ENCODE results near the gene SMU1. TPM values are rescaled to one million over a fixed set of nuclear protein-coding genes. Genes with fewer than 3 reads are reported as not detected.
"Not testable (repeated sequence)": the region's sequence is repeated elsewhere in the genome, so short reads cannot be mapped to it uniquely, and the experiment has no call there.

SMU1 gene
- total RNA-seq, 2 experiments from 2014 or later = 20.0 to 23.0 TPM

GRCh38 chr9:33101104-33101951, 24.9 kb upstream of the SMU1 start:
- no peaks in the 10 kb centered on the region for H3K27me3 Mint-ChIP-seq
- H3K4me3 Mint-ChIP-seq = no peak overlapping the region
- no peak overlapping the region for H3K27ac Mint-ChIP-seq
- DNase-seq = no peak
- no peak for ATAC-seq
- H3K9me3 Mint-ChIP-seq (ENCODE audit: low read depth) = no peaks in the 10 kb centered on the region
- no peaks in the 10 kb centered on the region for H3K36me3 Mint-ChIP-seq
- CTCF ChIA-PET = no interaction called here
- peaks cover 6% of the 10 kb centered on the region for H3K4me1 Mint-ChIP-seq

- no peak overlapping the region for H3K4me3 Mint-ChIP-seq
- H3K27ac Mint-ChIP-seq = no peak overlapping the region
- H3K27me3 Mint-ChIP-seq = no peaks in the 10 kb centered on the region
- CTCF ChIA-PET = no interaction called here
- peaks cover 6% of the 10 kb centered on the region for H3K4me1 Mint-ChIP-seq
- no peaks in the 10 kb centered on the region for H3K36me3 Mint-ChIP-seq
- DNase-seq (no peak), ATAC-seq (no peak)
- H3K9me3 Mint-ChIP-seq (ENCODE audit: low read depth) = no peaks in the 10 kb centered on the region
Measured at GRCh38 chr9:33099754-33100153, 23.3 kb upstream of the SMU1 start.

DNA sequence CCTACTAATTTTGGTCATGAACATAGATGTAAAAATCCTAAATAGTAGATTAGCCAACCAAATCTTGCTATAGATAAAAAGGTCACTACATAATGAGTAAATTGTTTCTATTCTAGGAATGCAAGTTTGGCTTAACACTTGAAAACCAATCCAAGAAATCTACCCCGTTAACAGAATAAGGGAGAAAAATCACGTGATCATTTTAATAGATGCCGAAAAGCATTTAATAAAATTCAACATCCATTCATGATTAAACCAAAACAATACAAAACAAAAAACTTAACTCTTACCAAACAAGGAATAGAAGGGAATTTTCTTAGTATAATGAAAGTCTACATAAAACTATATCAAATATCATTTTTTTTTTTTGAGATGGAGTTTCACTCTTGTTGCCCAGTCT, 20.7 kb upstream of the SMU1 start:
- Mint-ChIP-seq H3K27me3 (no peaks in the 10 kb centered on the region), H3K4me3 (no peak overlapping the region), H3K27ac (no peak overlapping the region), H3K36me3 (no peaks in the 10 kb centered on the region), H3K9me3 (ENCODE audit: low read depth) (no peaks in the 10 kb centered on the region), H3K4me1 (peaks cover 12% of the 10 kb centered on the region)
- DNase-seq = no peak
- CTCF ChIA-PET = no interaction called here
- no peak for ATAC-seq

DNA sequence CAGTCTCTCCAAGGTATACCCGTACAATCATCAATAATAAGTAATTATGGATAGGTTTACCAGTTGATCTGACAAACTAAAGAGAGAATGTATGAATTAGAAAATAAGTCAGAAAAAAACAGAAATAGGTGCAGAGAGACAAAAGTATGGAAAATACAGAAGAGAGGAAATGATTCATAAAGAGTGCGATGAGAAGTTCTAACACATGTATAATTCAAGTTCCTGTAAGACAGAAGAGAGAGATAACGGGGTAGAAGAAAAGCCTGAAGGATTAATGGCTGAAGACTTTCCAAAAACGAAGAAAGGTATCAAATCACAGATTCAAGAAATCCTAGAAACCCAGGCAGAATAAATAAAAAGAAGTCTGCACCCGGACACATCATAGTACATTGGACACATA, 16.2 kb upstream of the SMU1 start:
- CTCF ChIA-PET = no interaction called here
- no peak for ATAC-seq
- peaks cover 6% of the 10 kb centered on the region for H3K4me1 Mint-ChIP-seq
- H3K27me3 Mint-ChIP-seq = peaks cover 11% of the 10 kb centered on the region
- H3K27ac Mint-ChIP-seq = no peak overlapping the region
- DNase-seq = no peak
- H3K9me3 Mint-ChIP-seq (ENCODE audit: low read depth) = no peaks in the 10 kb centered on the region
- no peak overlapping the region for H3K4me3 Mint-ChIP-seq
- no peaks in the 10 kb centered on the region for H3K36me3 Mint-ChIP-seq

DNA sequence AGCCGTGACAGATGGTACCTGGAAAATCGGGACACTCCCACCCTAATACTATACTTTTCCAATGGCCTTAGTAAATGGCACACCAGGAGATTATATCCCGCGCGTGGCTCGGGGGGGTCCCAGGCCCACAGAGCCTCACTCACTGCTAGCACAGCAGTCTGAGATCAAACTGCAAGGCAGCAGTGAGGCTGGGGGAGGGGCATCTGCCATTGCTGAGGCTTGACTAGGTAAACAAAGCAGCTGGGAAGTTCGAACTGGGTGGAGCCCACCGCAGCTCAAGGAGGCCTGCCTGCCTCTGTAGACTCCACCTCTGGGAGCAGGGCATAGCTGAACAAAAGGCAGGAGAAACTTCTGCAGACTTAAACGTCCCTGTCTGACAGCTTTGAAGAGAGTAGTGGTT, 9.2 kb upstream of the SMU1 start:
- ATAC-seq; H3K36me3 Mint-ChIP-seq; H3K27ac Mint-ChIP-seq; H3K4me3 Mint-ChIP-seq; CTCF ChIA-PET; H3K9me3 Mint-ChIP-seq (ENCODE audit: low read depth); DNase-seq: not testable (repeated sequence)
- Mint-ChIP-seq H3K27me3 (peaks cover 11% of the 10 kb centered on the region), H3K4me1 (peaks cover 12% of the 10 kb centered on the region)

GRCh38 chr9:33082538-33083326, 6.3 kb upstream of the SMU1 start:
- no peak for DNase-seq
- no peak for ATAC-seq
- H3K9me3 Mint-ChIP-seq (ENCODE audit: low read depth) = no peaks in the 10 kb centered on the region

GRCh38 chr9:33082128-33082527, 5.7 kb upstream of the SMU1 start:
- DNase-seq (no peak), ATAC-seq (no peak)
- H3K36me3 Mint-ChIP-seq = no peaks in the 10 kb centered on the region
- H3K27ac Mint-ChIP-seq = peak overlapping the region; percentile 73
- CTCF ChIA-PET = interaction anchor here (0.6 to 3.1 kb wide), 5 partner anchors 85 to 144 kb away, joined by 3 to 14 read pairs (median 3); partner anchors contain the start of gene B4GALT1
- no peaks in the 10 kb centered on the region for H3K9me3 Mint-ChIP-seq (ENCODE audit: low read depth)
- H3K4me3 Mint-ChIP-seq = no peak overlapping the region
- no peaks in the 10 kb centered on the region for H3K27me3 Mint-ChIP-seq
- peaks cover 19% of the 10 kb centered on the region for H3K4me1 Mint-ChIP-seq

More at GRCh38 chr9:33082538-33083326, 6.3 kb upstream of the SMU1 start:
- Mint-ChIP-seq H3K27me3 (no peaks in the 10 kb centered on the region), H3K4me3 (peak overlapping the region; percentile 26), H3K27ac (peak overlapping the region; percentile 73), H3K36me3 (no peaks in the 10 kb centered on the region), H3K4me1 (peaks cover 16% of the 10 kb centered on the region)
- CTCF ChIA-PET = interaction anchor here (0.6 to 3.1 kb wide), 5 partner anchors 85 to 143 kb away, joined by 3 to 14 read pairs (median 3); partner anchors contain the start of gene B4GALT1

GRCh38 chr9:33081128-33081851, 4.8 kb upstream of the SMU1 start:
- peak; percentile 60 for ATAC-seq
- Mint-ChIP-seq H3K27ac (no peak overlapping the region), H3K36me3 (peaks cover 2% of the 10 kb centered on the region), H3K9me3 (ENCODE audit: low read depth) (no peaks in the 10 kb centered on the region), H3K4me3 (no peak overlapping the region), H3K27me3 (no peaks in the 10 kb centered on the region), H3K4me1 (peaks cover 24% of the 10 kb centered on the region)
- CTCF ChIA-PET = interaction anchor here (0.9 to 3.1 kb wide), 8 partner anchors 78 to 145 kb away, joined by 3 to 14 read pairs (median 4); partner anchors contain the start of gene B4GALT1
- DNase-seq = peak; percentile 82

DNA sequence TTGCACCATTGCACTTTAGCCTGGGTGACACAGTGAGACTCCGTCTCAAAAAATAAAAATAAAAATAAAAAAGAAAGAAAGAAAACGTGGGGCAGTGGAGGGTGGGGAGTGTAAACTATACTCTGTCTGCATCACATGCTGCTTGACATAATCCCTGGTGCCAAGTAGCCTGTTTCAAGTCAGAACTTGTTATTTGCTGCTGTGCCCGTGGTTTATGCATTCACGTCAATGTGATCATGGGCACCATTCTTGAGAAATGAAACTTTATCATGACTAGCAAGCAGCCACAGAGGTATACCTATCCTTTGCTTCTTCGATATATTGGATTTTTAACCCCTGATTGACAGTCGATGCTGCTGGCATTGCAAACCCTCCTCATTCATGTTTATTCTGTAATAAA, 4.1 kb upstream of the SMU1 start:
- Mint-ChIP-seq H3K4me1 (peaks cover 27% of the 10 kb centered on the region), H3K27me3 (no peaks in the 10 kb centered on the region), H3K4me3 (no peak overlapping the region), H3K27ac (no peak overlapping the region), H3K36me3 (peaks cover 2% of the 10 kb centered on the region), H3K9me3 (ENCODE audit: low read depth) (no peaks in the 10 kb centered on the region)
- DNase-seq = no peak
- ATAC-seq = no peak
- CTCF ChIA-PET = interaction anchor here (0.9 to 2.0 kb wide), 6 partner anchors 79 to 146 kb away, joined by 3 to 13 read pairs (median 4); partner anchors contain the start of gene B4GALT1

DNA sequence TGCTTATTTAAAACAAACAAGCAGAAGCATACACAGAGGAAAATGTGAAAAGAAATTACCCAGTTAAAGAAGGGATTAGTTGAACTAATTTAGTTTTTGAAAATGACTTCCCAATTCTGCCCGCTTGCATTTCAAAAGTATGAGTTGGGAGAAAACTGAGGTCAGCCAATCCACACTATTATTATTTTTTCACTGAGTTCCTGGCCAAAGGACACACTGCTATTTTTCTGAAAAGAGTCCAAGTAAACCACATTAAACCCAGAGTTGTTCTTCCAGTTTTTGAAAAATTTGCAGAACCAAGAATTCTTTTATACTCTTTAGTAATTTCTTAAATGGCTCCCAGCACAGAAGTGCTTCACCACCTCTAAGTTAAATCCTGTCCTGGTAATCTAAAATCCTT, 7.5 kb downstream of the SMU1 start:
- H3K9me3 Mint-ChIP-seq (ENCODE audit: low read depth) = no peaks in the 10 kb centered on the region
- no peak for DNase-seq
- no peak for ATAC-seq
- no peak overlapping the region for H3K4me3 Mint-ChIP-seq
- H3K27ac Mint-ChIP-seq = peak overlapping the region; percentile 56
- H3K4me1 Mint-ChIP-seq = peaks cover 39% of the 10 kb centered on the region
- no peaks in the 10 kb centered on the region for H3K27me3 Mint-ChIP-seq
- H3K36me3 Mint-ChIP-seq = peaks cover 60% of the 10 kb centered on the region
- CTCF ChIA-PET = no interaction called here

DNA sequence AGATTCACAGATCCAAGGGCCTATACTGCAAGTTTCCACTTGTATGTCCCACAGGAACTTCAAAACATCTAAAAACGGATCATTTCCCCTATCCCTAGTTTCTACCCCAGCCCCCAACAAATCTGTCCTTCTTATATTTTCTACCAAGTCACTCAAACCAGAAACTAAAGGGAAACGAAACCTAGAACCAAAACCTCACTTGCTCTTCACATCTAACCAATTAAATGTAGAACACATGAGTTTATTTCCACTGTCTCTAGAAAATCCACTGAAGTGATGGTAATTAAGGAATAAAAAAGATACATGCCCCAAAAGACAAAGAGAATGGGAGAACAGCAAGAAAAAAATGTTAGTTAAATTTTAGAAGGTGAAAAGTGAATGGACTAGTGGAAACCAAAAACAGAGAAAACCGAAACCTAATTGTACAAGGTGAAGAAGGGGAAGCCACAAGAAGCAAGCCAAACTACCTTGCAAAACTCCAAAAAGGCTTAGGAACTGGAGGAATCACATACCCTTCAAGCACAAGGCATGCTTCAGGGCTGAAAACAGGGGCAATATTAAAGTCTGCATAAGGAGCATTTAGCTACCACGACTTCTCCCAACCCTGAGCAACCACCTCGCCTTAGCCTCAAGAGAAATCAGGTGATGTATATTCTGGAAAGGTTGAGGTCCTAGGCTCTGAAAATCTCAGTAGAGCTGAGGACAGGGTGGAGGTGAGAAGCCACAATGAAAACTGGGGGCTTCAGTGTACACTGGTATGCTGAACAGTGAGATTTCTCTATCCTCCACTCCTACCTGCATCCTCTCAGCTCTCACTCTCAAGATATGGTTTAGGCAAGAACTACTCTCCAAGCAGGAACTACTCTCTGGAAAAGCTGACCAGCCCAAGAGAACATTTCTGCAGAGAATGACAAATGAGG, 11.1 kb downstream of the SMU1 start:
- peak overlapping the region; percentile 97 for H3K27ac Mint-ChIP-seq
- no peaks in the 10 kb centered on the region for H3K27me3 Mint-ChIP-seq
- peak; percentile 64 for ATAC-seq
- CTCF ChIA-PET = interaction anchor here (1.4 to 2.6 kb wide), 3 partner anchors 11 to 221 kb away, joined by 3 to 14 read pairs (median 3); partner anchors contain the start of gene SMU1
- no peak for DNase-seq
- peak overlapping the region; percentile 58 for H3K4me3 Mint-ChIP-seq
- peaks cover 61% of the 10 kb centered on the region for H3K36me3 Mint-ChIP-seq
- H3K9me3 Mint-ChIP-seq (ENCODE audit: low read depth) = no peaks in the 10 kb centered on the region
- H3K4me1 Mint-ChIP-seq = peaks cover 22% of the 10 kb centered on the region

GRCh38 chr9:33051144-33051543, 25.3 kb downstream of the SMU1 start:
- Mint-ChIP-seq H3K36me3 (peaks cover 58% of the 10 kb centered on the region), H3K4me3 (no peak overlapping the region), H3K27me3 (no peaks in the 10 kb centered on the region), H3K4me1 (peaks cover 9% of the 10 kb centered on the region), H3K9me3 (ENCODE audit: low read depth) (no peaks in the 10 kb centered on the region), H3K27ac (no peak overlapping the region)
- CTCF ChIA-PET = no interaction called here
- ATAC-seq = no peak
- no peak for DNase-seq
